Hepatocyte (in vitro differentiated cells): Measurements from ENCODE around the gene IL21R. TPM values are rescaled to one million over a fixed set of nuclear protein-coding genes. Genes with fewer than 3 reads are reported as not detected.
"Not testable (repeated sequence)": the region's sequence is repeated elsewhere in the genome, so short reads cannot be mapped to it uniquely, and the experiment has no call there.

Experiments
- DNase-seq: peaks from one replicate; pipeline ENCODE4 v3.0.0-alpha.2; 2016; ENCODE audit warnings: low spot score
- H2AFZ ChIP-seq: fragments of 200-600 bp; sonication (generic); 2 replicates; pipeline ENCODE4 v1.6.0; 2016; ENCODE audit warnings: antibody characterized with exemption, mild to moderate bottlenecking
- H3K27ac ChIP-seq: fragments of 200-600 bp; sonication (generic); 2 replicates; pipeline ENCODE4 v1.5.1; 2016; ENCODE audit warnings: mild to moderate bottlenecking
- H3K27me3 ChIP-seq: fragments of 200-600 bp; sonication (generic); 2 replicates; pipeline ENCODE4 v1.6.1; 2016
- H3K36me3 ChIP-seq: fragments of 200-600 bp; sonication (generic); replicated peaks from 2 replicates; pipeline ENCODE4 v1.5.1; 2016; ENCODE audit warnings: low read depth; ENCODE audit not compliant: insufficient read depth
- H3K4me1 ChIP-seq: fragments of 200-600 bp; sonication (generic); 2 replicates; pipeline ENCODE4 v1.5.1; 2016; ENCODE audit warnings: mild to moderate bottlenecking, moderate library complexity; ENCODE audit not compliant: insufficient read depth
- H3K4me2 ChIP-seq: fragments of 200-600 bp; sonication (generic); 2 replicates; pipeline ENCODE4 v1.6.0; 2016
- H3K4me3 ChIP-seq: fragments of 200-600 bp; sonication (generic); 2 replicates; pipeline ENCODE4 v1.5.1; 2016; ENCODE audit warnings: mild to moderate bottlenecking
- H3K79me2 ChIP-seq: fragments of 200-600 bp; sonication (generic); 2 replicates; pipeline ENCODE4 v1.6.0; 2017; ENCODE audit warnings: mild to moderate bottlenecking
- H3K9me2 ChIP-seq: fragments of 200-600 bp; sonication (generic); replicated peaks from 2 replicates; pipeline ENCODE4 v1.6.0; 2017; ENCODE audit warnings: mild to moderate bottlenecking; ENCODE audit not compliant: insufficient read depth
- H3K9me3 ChIP-seq: fragments of 200-600 bp; sonication (generic); 2 replicates; pipeline ENCODE4 v1.5.1; 2016; ENCODE audit warnings: low read depth, mild to moderate bottlenecking
- H4K20me1 ChIP-seq: fragments of 200-600 bp; sonication (generic); 2 replicates; pipeline ENCODE4 v1.6.0; 2016; ENCODE audit warnings: mild to moderate bottlenecking; ENCODE audit not compliant: insufficient read depth, poor library complexity, severe bottlenecking
- CTCF ChIP-seq: fragments of 200-600 bp; sonication (generic); IDR thresholded peaks from 2 replicates; pipeline ENCODE4 v1.5.1; 2016; ENCODE audit warnings: antibody characterized with exemption, mild to moderate bottlenecking; ENCODE audit not compliant: poor library complexity
- EZH2 ChIP-seq: fragments of 200-600 bp; sonication (generic); IDR thresholded peaks from 2 replicates; pipeline ENCODE4 v1.6.1; 2016; ENCODE audit warnings: antibody characterized with exemption, mild to moderate bottlenecking, borderline replicate concordance
- EZH2phosphoT487 ChIP-seq: fragments of 200-600 bp; sonication (generic); IDR thresholded peaks from one replicate; pipeline ENCODE4 v1.6.1; 2018; ENCODE audit warnings: antibody characterized with exemption, mild to moderate bottlenecking, low read depth, moderate library complexity; ENCODE audit not compliant: unreplicated experiment, severe bottlenecking
- WGBS: methylation state at CpG from one replicate; pipeline ENCODE4 v1.1.6; 2016; ENCODE audit warnings: low lambda C conversion rate; ENCODE audit errors: missing lambda C conversion rate; 5-methylcytosine and 5-hydroxymethylcytosine counted together
- polyA plus RNA-seq: library from polyadenylated mRNA; unstranded; fragments of >200 nt; fragmentation: Nextera tagmentation; extraction: Ambion mirVana; gene quantifications from 2 replicates; pipeline ENCODE4 v1.2.1, GENCODE V29; 2016
- total RNA-seq: library from RNA; depleted of rRNA; stranded (reverse); fragments of >200 nt; gene quantifications from 2 replicates; pipeline ENCODE4 v1.2.3, GENCODE V29; 2014

IL21R gene
- total and polyA plus RNA-seq, 2 experiments from 2014 or later: 0.10 TPM; not detected in 1

DNA sequence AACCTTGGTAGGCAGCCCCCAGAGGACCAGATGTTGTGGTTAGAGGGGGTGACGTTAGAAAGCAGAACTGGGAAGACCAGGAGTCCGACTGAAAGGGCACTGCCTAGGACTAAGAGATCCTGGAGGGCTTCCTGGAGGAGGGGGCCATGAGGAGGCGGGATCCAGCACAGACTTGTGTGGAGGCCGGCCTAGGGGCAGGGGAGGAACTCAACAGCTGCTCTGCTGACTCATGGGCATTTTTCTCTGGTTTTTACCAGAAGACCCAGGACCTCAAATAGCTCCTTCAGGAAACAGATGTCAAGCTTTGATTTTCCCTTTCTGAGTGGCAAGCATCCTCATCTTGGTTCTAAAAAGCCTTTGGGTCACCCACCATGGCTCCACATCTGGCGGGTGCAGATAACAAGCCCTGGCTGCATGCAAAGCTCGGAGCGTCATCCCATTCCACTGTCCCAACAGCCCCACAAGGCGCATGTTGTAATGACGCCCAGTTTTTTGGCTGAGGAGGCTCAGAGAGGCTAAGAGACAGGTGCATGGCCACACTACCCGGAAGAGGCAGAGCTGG, 29.0 kb downstream of the IL21R start:
- H3K9me2 ChIP-seq: no peaks in the 10 kb centered on the region
- WGBS: 87% methylated on average over 10 of the region's 10 CpGs
- H3K36me3 ChIP-seq: no peaks in the 10 kb centered on the region
- no peak overlapping the region for H3K4me3 ChIP-seq
- no peak overlapping the region for H3K4me2 ChIP-seq
- H3K9me3 ChIP-seq: no peaks in the 10 kb centered on the region
- H3K27me3 ChIP-seq: no peaks in the 10 kb centered on the region
- H3K79me2 ChIP-seq: no peaks in the 10 kb centered on the region
- no peaks in the 10 kb centered on the region for H3K4me1 ChIP-seq
- no peaks in the 10 kb centered on the region for H4K20me1 ChIP-seq
- no peak for TF ChIP-seq EZH2phosphoT487
- no peak for TF ChIP-seq CTCF
- TF ChIP-seq EZH2: no peak
- no peak overlapping the region for H3K27ac ChIP-seq
- no peak for DNase-seq
- no peak overlapping the region for H2AFZ ChIP-seq

DNA sequence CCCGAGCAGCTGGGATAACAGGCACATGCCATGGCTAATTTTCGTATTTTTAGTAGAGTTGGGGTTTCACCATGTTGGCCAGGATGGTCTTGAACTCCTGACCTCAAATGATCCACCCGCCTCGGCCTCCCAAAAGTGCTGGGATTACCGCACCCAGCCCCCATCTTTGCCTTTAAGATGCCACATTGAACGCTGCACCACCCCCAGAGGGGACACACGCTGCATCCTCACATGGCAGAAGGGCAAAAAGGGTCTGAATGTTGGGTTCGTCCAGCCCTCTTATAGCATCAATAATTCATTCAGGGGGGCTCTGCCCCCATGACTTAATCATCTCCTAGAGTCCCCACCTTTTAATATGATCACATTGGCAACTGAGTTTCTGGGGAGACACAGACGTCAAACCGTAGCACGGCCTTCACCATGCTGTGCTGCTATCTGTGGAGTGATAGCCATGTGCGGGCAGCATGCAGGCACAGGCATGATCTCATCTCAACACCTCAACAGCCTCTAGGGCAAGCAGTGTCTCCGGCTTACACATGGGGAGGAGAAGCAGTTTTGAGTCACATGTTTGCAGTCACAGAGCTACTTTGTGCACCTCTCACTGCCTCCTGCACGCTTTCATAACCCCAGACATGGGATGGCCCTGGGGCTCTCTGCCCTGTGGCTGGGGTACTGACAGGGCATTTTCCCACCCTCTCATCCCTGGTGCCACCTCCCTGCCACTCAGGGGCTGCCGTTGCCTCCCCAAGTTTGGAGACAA, 30.0 kb downstream of the IL21R start:
- H2AFZ ChIP-seq: no peak overlapping the region
- 87% methylated on average over 15 of the region's 15 CpGs for WGBS
- TF ChIP-seq CTCF (no peak), EZH2 (no peak), EZH2phosphoT487 (no peak)

DNA sequence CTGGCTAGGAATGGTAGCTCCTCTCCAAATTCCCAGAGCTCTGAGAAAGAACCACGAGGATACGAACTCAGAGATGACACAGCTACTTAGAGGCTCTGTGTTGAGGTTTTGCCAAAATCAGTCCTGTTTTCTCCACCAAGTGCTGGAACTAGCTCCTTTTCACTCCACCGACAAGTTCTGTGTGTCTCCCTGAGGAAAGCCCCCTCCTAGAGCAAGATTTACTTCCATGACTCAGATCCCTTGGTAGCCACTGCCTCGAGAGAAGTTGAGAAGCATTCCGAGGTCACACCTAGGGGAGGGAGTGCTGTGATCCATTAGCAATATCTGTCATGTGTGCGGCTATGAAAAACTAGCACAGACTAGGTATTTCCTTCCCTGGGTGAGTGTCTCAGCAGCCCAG, 30.6 kb downstream of the IL21R start:
- no peaks in the 10 kb centered on the region for H3K9me3 ChIP-seq
- no peak for TF ChIP-seq EZH2phosphoT487
- TF ChIP-seq EZH2: no peak
- TF ChIP-seq CTCF: no peak

More for the DNA sequence above, 30.0 kb downstream of the IL21R start:
- Histone ChIP-seq H4K20me1 (no peaks in the 10 kb centered on the region), H3K79me2 (no peaks in the 10 kb centered on the region), H3K27me3 (no peaks in the 10 kb centered on the region), H3K9me2 (no peaks in the 10 kb centered on the region), H3K4me3 (no peak overlapping the region), H3K9me3 (no peaks in the 10 kb centered on the region), H3K4me2 (no peak overlapping the region), H3K4me1 (no peaks in the 10 kb centered on the region), H3K36me3 (no peaks in the 10 kb centered on the region), H3K27ac (no peak overlapping the region)
- no peak for DNase-seq

DNA sequence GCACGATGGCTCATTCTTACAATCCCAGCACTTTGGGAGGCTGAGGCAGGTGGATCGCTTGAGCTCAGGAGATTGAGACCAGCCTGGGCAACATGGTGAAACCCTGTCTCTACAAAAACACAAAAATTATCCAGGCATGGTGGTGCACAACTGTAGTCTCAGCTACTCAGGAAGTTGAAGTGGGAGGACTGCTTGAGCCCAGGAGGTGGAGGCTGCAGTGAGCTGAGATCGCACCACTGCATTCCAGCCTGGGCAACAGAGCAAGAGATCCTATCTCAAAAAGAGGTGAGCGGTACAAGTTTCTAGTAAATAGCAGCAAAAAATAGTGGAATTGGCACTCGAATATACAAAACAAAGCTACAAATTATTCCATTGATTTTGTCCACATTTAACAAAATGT, 31.2 kb downstream of the IL21R start:
- H3K36me3 ChIP-seq, H3K79me2 ChIP-seq, H3K9me2 ChIP-seq, H2AFZ ChIP-seq, H3K27ac ChIP-seq, H3K4me2 ChIP-seq, H3K4me1 ChIP-seq, H4K20me1 ChIP-seq, H3K9me3 ChIP-seq, DNase-seq, H3K27me3 ChIP-seq, H3K4me3 ChIP-seq: not testable (repeated sequence)
- 81% methylated on average over 5 of the region's 5 CpGs for WGBS

More for the DNA sequence above, 30.6 kb downstream of the IL21R start:
- no peaks in the 10 kb centered on the region for H3K79me2 ChIP-seq
- H3K9me2 ChIP-seq: no peaks in the 10 kb centered on the region
- no peaks in the 10 kb centered on the region for H4K20me1 ChIP-seq
- 58% methylated on average over 6 of the region's 6 CpGs for WGBS
- no peaks in the 10 kb centered on the region for H3K27me3 ChIP-seq
- no peak for DNase-seq
- H3K4me1 ChIP-seq: no peaks in the 10 kb centered on the region
- H3K27ac ChIP-seq: no peak overlapping the region
- no peak overlapping the region for H2AFZ ChIP-seq
- no peaks in the 10 kb centered on the region for H3K36me3 ChIP-seq
- H3K4me3 ChIP-seq: no peak overlapping the region
- no peak overlapping the region for H3K4me2 ChIP-seq
